Measurements from ENCODE around the gene DSCAM. TPM values are rescaled to one million over a fixed set of nuclear protein-coding genes. Genes with fewer than 3 reads are reported as not detected.
A peak's percentile ranks its signal among the peaks of the same experiment; 100 is the strongest.
"Not testable (repeated sequence)": the region's sequence is repeated elsewhere in the genome, so short reads cannot be mapped to it uniquely, and the experiment has no call there.

Gene DSCAM
- total RNA-seq, 4 donors from 2014 or later = 0.07 TPM; not detected in 3

- intact Hi-C loops (cut with DNase I; ENCODE audit: low total_unique reads) = no loop called here
- Histone ChIP-seq H3K4me3 (no peak overlapping the region), H3K4me1 (no peaks in the 10 kb centered on the region), H3K27me3 (no peaks in the 10 kb centered on the region), H3K36me3 (no peaks in the 10 kb centered on the region), H3K9me3 (no peaks in the 10 kb centered on the region), H3K27ac (no peak overlapping the region)
- DNase-seq = no peak
- TF ChIP-seq CTCF (IDR thresholded peaks at IDR 0.05) = no peak
- TF ChIP-seq POLR2A (IDR thresholded peaks at IDR 0.05) = no peak
Measured at GRCh38 chr21:40186045-40186444, 660.9 kb downstream of the DSCAM start.

DNA sequence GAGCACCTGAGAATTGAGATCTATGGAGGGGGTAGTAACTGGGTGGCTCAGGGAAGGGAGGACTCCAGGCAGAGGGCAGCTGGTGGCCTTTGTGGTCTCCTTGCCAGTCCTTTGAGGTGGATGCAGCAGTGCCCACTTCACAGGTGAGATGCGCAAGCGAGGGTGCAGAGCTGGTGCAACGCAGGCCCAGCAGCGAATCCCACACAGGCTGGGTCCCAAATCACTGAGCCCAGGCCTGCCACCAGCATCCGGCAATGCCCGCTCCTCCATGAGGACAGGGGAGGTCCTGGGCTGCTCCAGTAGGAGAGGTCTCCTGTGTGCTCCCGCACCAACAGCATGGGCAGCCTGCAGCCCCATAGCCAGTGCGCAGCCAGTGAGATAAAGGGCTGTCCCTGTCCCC lies 661.8 kb downstream of the DSCAM start:
- TF ChIP-seq POLR2A (IDR thresholded peaks at IDR 0.05) = no peak
- no peak for TF ChIP-seq CTCF (IDR thresholded peaks at IDR 0.05)
- no peak overlapping the region for H3K27ac ChIP-seq
- no peak overlapping the region for H3K4me3 ChIP-seq
- intact Hi-C loops (cut with DNase I; ENCODE audit: low total_unique reads) = no loop called here
- no peaks in the 10 kb centered on the region for H3K27me3 ChIP-seq
- no peaks in the 10 kb centered on the region for H3K36me3 ChIP-seq
- no peak for DNase-seq
- no peaks in the 10 kb centered on the region for H3K9me3 ChIP-seq
- no peaks in the 10 kb centered on the region for H3K4me1 ChIP-seq

- H3K4me1 ChIP-seq; H3K27ac ChIP-seq; H3K36me3 ChIP-seq; H3K27me3 ChIP-seq; H3K4me3 ChIP-seq; H3K9me3 ChIP-seq; intact Hi-C loops (cut with DNase I; ENCODE audit: low total_unique reads): not testable (repeated sequence)
- peak in 1 of 2 donors; percentile 48 for DNase-seq
Measured at GRCh38 chr21:40182491-40182890, 664.5 kb downstream of the DSCAM start.

- no peak overlapping the region for H3K27ac ChIP-seq
- H3K9me3 ChIP-seq = no peaks in the 10 kb centered on the region
- H3K27me3 ChIP-seq = no peaks in the 10 kb centered on the region
- H3K4me1 ChIP-seq = no peaks in the 10 kb centered on the region
- DNase-seq = no peak
- intact Hi-C loops (cut with DNase I; ENCODE audit: low total_unique reads) = no loop called here
- H3K36me3 ChIP-seq = no peaks in the 10 kb centered on the region
- TF ChIP-seq POLR2A (IDR thresholded peaks at IDR 0.05) (no peak), CTCF (IDR thresholded peaks at IDR 0.05) (no peak)
- no peak overlapping the region for H3K4me3 ChIP-seq
Measured at GRCh38 chr21:40179166-40179565, 667.8 kb downstream of the DSCAM start.

- H3K4me3 ChIP-seq = no peak overlapping the region
- H3K9me3 ChIP-seq = no peaks in the 10 kb centered on the region
- no peak overlapping the region for H3K27ac ChIP-seq
- no peaks in the 10 kb centered on the region for H3K36me3 ChIP-seq
- DNase-seq = no peak
- TF ChIP-seq POLR2A (IDR thresholded peaks at IDR 0.05) = no peak
- TF ChIP-seq CTCF (IDR thresholded peaks at IDR 0.05) = no peak
- intact Hi-C loops (cut with DNase I; ENCODE audit: low total_unique reads) = no loop called here
- no peaks in the 10 kb centered on the region for H3K27me3 ChIP-seq
- no peaks in the 10 kb centered on the region for H3K4me1 ChIP-seq
Measured at GRCh38 chr21:40178726-40179125, 668.2 kb downstream of the DSCAM start.

- DNase-seq = no peak
- Histone ChIP-seq H3K4me1 (no peaks in the 10 kb centered on the region), H3K27me3 (no peaks in the 10 kb centered on the region), H3K4me3 (no peak overlapping the region), H3K9me3 (no peaks in the 10 kb centered on the region), H3K36me3 (no peaks in the 10 kb centered on the region), H3K27ac (no peak overlapping the region)
- TF ChIP-seq CTCF (IDR thresholded peaks at IDR 0.05) (no peak), POLR2A (IDR thresholded peaks at IDR 0.05) (no peak)
- intact Hi-C loops (cut with DNase I; ENCODE audit: low total_unique reads) = no loop called here
Measured at GRCh38 chr21:40177979-40178378, 669.0 kb downstream of the DSCAM start.

All from uterus (tissue), 4 donors.